Measurements from ENCODE around the gene BLTP3A. TPM values are rescaled to one million over a fixed set of nuclear protein-coding genes. Genes with fewer than 3 reads are reported as not detected.

BLTP3A gene
- total RNA-seq, 1 experiment from 2014 or later = 18.7 TPM

GRCh38 chr6:34829137-34829536 lies 37.3 kb downstream of the BLTP3A start:
- ChIA-PET POLR2A (interaction anchor here (0.7 kb wide), 1 partner anchor 425 kb away, joined by 11 read pairs; no protein-coding TSS in a partner anchor), CTCF (no interaction called here)
- Mint-ChIP-seq H3K4me3 (no peak overlapping the region), H3K4me1 (0 out of 2 replicates have a peak, but pooled peaks cover 4% of the 10 kb centered on the region), H3K36me3 (peaks cover 17% of the 10 kb centered on the region), H3K27me3 (ENCODE audit: low read depth) (no peaks in the 10 kb centered on the region), H3K9me3 (no peaks in the 10 kb centered on the region), H3K27ac (no peak overlapping the region)
- DNase-seq (ENCODE audit: low spot score) = no peak
- ATAC-seq = no peak
- TF ChIP-seq SP1 (CRISPR knock-in tag; conservative IDR thresholded peaks at IDR 0.05) = no peak
- TF ChIP-seq ZNF532 (CRISPR knock-in tag; IDR thresholded peaks at IDR 0.05; ENCODE audit: borderline replicate concordance) = no peak
- TF ChIP-seq TEAD1 (CRISPR knock-in tag; IDR thresholded peaks at IDR 0.05) = no peak
- TF ChIP-seq, protein P1, sequence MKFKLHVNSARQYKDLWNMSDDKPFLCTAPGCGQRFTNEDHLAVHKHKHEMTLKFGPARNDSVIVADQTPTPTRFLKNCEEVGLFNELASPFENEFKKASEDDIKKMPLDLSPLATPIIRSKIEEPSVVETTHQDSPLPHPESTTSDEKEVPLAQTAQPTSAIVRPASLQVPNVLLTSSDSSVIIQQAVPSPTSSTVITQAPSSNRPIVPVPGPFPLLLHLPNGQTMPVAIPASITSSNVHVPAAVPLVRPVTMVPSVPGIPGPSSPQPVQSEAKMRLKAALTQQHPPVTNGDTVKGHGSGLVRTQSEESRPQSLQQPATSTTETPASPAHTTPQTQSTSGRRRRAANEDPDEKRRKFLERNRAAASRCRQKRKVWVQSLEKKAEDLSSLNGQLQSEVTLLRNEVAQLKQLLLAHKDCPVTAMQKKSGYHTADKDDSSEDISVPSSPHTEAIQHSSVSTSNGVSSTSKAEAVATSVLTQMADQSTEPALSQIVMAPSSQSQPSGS (CRISPR knock-in tag; IDR thresholded peaks at IDR 0.05; ENCODE audit: borderline replicate concordance, low read depth) = no peak
- no peak for TF ChIP-seq RORB (CRISPR knock-in tag; IDR thresholded peaks at IDR 0.05)
- no peak for TF ChIP-seq SOX15 (CRISPR knock-in tag; IDR thresholded peaks at IDR 0.05)
- no peak for TF ChIP-seq JUN (CRISPR knock-in tag; IDR thresholded peaks at IDR 0.05)
- no peak for TF ChIP-seq ZBTB21 (CRISPR knock-in tag; IDR thresholded peaks at IDR 0.05; ENCODE audit: borderline replicate concordance)

GRCh38 chr6:34832942-34833341 lies 41.1 kb downstream of the BLTP3A start:
- Mint-ChIP-seq H3K9me3 (no peaks in the 10 kb centered on the region), H3K36me3 (peaks cover 28% of the 10 kb centered on the region), H3K27me3 (ENCODE audit: low read depth) (no peaks in the 10 kb centered on the region), H3K27ac (0 out of 2 replicates have a peak overlapping the region, but pooled peaks have one; percentile 40), H3K4me3 (no peak overlapping the region), H3K4me1 (0 out of 2 replicates have a peak, but pooled peaks cover 4% of the 10 kb centered on the region)
- POLR2A ChIA-PET = no interaction called here
- CTCF ChIA-PET = no interaction called here
- DNase-seq (ENCODE audit: low spot score) = no peak
- ATAC-seq = no peak
- TF ChIP-seq AFF4 (CRISPR knock-in tag; IDR thresholded peaks at IDR 0.05; ENCODE audit: borderline replicate concordance) (no peak), GRHL2 (CRISPR knock-in tag; IDR thresholded peaks at IDR 0.05; ENCODE audit: insufficient replicate concordance, severe bottlenecking) (no peak), ZNF396 (CRISPR knock-in tag; IDR thresholded peaks at IDR 0.05; ENCODE audit: borderline replicate concordance) (no peak), ZNF512 (CRISPR knock-in tag; IDR thresholded peaks at IDR 0.05; ENCODE audit: borderline replicate concordance) (no peak), STAT6 (CRISPR knock-in tag; conservative IDR thresholded peaks at IDR 0.05; ENCODE audit: low read depth) (no peak), ZNF121 (CRISPR knock-in tag; IDR thresholded peaks at IDR 0.05) (no peak)
- TF ChIP-seq, protein P2, sequence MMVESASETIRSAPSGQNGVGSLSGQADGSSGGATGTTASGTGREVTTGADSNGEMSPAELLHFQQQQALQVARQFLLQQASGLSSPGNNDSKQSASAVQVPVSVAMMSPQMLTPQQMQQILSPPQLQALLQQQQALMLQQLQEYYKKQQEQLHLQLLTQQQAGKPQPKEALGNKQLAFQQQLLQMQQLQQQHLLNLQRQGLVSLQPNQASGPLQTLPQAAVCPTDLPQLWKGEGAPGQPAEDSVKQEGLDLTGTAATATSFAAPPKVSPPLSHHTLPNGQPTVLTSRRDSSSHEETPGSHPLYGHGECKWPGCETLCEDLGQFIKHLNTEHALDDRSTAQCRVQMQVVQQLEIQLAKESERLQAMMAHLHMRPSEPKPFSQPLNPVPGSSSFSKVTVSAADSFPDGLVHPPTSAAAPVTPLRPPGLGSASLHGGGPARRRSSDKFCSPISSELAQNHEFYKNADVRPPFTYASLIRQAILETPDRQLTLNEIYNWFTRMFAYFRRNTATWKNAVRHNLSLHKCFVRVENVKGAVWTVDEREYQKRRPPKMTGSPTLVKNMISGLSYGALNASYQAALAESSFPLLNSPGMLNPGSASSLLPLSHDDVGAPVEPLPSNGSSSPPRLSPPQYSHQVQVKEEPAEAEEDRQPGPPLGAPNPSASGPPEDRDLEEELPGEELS (CRISPR knock-in tag; IDR thresholded peaks at IDR 0.05) = no peak
- TF ChIP-seq, protein P3, sequence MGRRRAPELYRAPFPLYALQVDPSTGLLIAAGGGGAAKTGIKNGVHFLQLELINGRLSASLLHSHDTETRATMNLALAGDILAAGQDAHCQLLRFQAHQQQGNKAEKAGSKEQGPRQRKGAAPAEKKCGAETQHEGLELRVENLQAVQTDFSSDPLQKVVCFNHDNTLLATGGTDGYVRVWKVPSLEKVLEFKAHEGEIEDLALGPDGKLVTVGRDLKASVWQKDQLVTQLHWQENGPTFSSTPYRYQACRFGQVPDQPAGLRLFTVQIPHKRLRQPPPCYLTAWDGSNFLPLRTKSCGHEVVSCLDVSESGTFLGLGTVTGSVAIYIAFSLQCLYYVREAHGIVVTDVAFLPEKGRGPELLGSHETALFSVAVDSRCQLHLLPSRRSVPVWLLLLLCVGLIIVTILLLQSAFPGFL (CRISPR knock-in tag; IDR thresholded peaks at IDR 0.05; ENCODE audit: borderline replicate concordance) = no peak

All from WTC11 (cell line).